Transverse colon (tissue), 4 donors: ENCODE measurements around the gene ALS2CL. TPM values are rescaled to one million over a fixed set of nuclear protein-coding genes. Genes with fewer than 3 reads are reported as not detected.

Experiments
- DNase-seq: peaks from one replicate; pipeline ENCODE4 v3.0.0-alpha.2; 2019
- H3K27ac ChIP-seq, 4 donors: fragments of 200-600 bp; sonication (generic); 2 replicates each; pipeline ENCODE4 v1.5.1; 2016 to 2018; ENCODE audit warnings: inconsistent platforms in 4 of 4
- H3K27me3 ChIP-seq: fragments of 200-600 bp; sonication (generic); 2 replicates; pipeline ENCODE4 v1.5.1; 2017; ENCODE audit warnings: inconsistent platforms
- H3K36me3 ChIP-seq, 4 donors: fragments of 200-600 bp; sonication (generic); 2 replicates each; pipeline ENCODE4 v1.5.1; 2017 to 2019; ENCODE audit warnings: inconsistent platforms in 4 of 4
- H3K4me1 ChIP-seq, 4 donors: fragments of 200-600 bp; sonication (generic); 2 replicates each; pipeline ENCODE4 v1.5.1; 2017 to 2020; ENCODE audit warnings: inconsistent platforms in 4 of 4
- H3K4me3 ChIP-seq, 4 donors: fragments of 200-600 bp; sonication (generic); 1 replicate in 1 of 4; 2 replicates in 3 of 4; pipeline versions ENCODE4 v1.5.1 to v1.6.1; 2017 to 2019; ENCODE audit warnings: inconsistent platforms in 4 of 4
- H3K9me3 ChIP-seq, 2 donors: fragments of 200-600 bp; sonication (generic); 2 replicates each; pipeline ENCODE4 v1.5.1; 2017 to 2019; ENCODE audit warnings: inconsistent platforms in 2 of 2
- EP300 ChIP-seq: sonication (generic); formaldehyde crosslinking; IDR thresholded peaks from one replicate; pipeline ENCODE4 v1.6.1; 2017; ENCODE audit warnings: antibody characterized with exemption, low read depth
- POLR2A ChIP-seq: fragments of 450-650 bp; IDR thresholded peaks from one replicate; pipeline ENCODE4 v1.6.1; 2016; ENCODE audit warnings: antibody characterized with exemption, mild to moderate bottlenecking, moderate library complexity
- POLR2AphosphoS5 ChIP-seq, 3 donors: sonication (generic); formaldehyde crosslinking; IDR thresholded peaks; one replicate each; pipeline ENCODE4 v1.6.1; 2016; ENCODE audit warnings: antibody characterized with exemption in 3 of 3
- WGBS, 2 donors: methylation state at CpG; one replicate each; pipeline ENCODE4 v1.1.5; 2018; ENCODE audit warnings: low coverage in 1 of 2; 5-methylcytosine and 5-hydroxymethylcytosine counted together
- in situ Hi-C, 4 donors: fragments of 200-750 bp; cut with MboI; loops; one replicate each; pipeline versions ENCODE4 v1.15.0 to v1.15.1; 2017; ENCODE audit warnings: low sequenced_read_pairs in 3 of 4, low pct_ligation_motif_present in 1 of 4, low pct_unique_long_range_greater_than_20kb in 1 of 4
- intact Hi-C: fragments of 100-400 bp; cut with DNase I; formaldehyde crosslinking; loops from one replicate; pipeline ENCODE4 v1.15.1; 2023; ENCODE audit warnings: low total_unique reads
- total RNA-seq, 4 donors: library from RNA; depleted of rRNA; stranded (reverse); fragments of >200 nt; gene quantifications; one replicate each; pipeline ENCODE4 v1.1.0, GENCODE V29; 2016
- TF ChIP-seq, protein P1 (sequence below), 5 experiments: fragments of 200-600 bp in 3 of 5; fragments of 450-650 bp in 2 of 5; sonication (generic) in 3 of 5; IDR thresholded peaks; 1 replicate in 2 of 5; 2 replicates in 3 of 5; pipeline ENCODE4 v1.5.1; 2016 to 2017; ENCODE audit warnings: antibody characterized with exemption in 5 of 5, inconsistent platforms in 3 of 5, mild to moderate bottlenecking in 2 of 5, moderate library complexity in 1 of 5

Gene ALS2CL
- total RNA-seq, 4 donors from 2014 or later = 67.5 to 212 (median 116) TPM

DNA sequence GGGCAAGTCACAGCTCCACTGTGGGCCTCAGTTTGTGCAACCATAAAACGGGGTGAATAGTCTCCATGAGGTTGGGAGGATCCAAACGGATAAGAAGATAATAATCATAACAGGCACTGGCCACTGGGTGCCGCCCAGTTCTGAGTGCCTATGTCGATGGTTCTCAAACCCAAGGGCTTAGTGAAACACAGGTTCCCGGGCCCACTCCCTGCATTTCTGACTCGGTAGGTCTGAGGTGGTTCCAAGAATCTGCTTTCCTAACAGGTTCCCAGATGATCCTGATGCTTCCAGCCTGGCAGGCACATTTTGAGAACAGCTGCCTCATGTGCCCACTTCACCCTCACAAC, 21.2 kb downstream of the ALS2CL start:
- no peaks in the 10 kb centered on the region for H3K4me1 ChIP-seq
- intact Hi-C loops (no loop called here), in situ Hi-C loops (no loop called here)
- no peak overlapping the region for H3K4me3 ChIP-seq
- DNase-seq = peak; percentile 4
- TF ChIP-seq POLR2AphosphoS5 (IDR thresholded peaks at IDR 0.05) (no peak), EP300 (no peak), POLR2A (no peak)
- H3K36me3 ChIP-seq = no peaks in the 10 kb centered on the region
- 86 to 94% methylated on average over 5 to 6 of the region's 6 CpGs for WGBS, 2 donors
- no peak overlapping the region for H3K27ac ChIP-seq
- no peaks in the 10 kb centered on the region for H3K27me3 ChIP-seq
- H3K9me3 ChIP-seq = no peaks in the 10 kb centered on the region

DNA sequence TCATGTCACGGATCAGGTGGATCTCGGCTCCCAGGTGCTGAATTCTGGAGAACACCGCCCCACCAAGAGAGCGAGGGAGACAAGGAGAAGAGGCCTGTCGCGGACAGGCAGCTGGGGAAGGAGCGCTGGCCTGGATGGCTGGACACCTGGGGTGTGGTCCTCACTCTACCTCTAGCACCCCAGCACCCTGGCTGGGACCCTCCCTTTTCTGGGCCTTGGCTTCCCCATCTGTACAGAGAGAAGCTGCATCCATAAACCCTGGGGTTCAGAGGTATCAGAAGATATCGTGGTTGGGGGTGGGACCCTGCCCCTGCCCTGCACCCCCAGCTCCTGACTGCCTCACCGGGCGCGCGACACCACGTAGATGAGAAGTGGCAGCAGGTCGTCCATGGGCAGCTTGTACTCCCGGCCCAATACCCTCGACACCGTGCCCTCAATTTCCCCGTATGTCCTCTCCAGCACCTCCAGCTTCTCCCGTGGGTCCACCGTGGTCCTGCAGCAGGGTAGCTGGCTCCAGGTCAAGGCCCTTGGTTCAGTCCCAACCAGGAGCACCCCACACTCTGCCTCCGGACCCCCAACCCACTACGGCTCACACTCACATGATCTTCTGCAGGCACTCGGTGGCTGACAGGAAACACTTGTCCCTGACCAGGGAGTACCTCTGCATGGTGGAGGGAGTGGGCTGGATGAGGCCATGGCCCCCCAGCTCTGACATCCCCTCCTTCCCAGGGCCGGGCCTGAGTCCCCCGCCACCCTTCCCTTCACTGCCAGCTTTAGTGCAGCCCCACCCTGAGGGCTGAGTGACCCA, 21.7 kb downstream of the ALS2CL start:
- Histone ChIP-seq H3K27ac (no peak overlapping the region), H3K4me3 (no peak overlapping the region), H3K4me1 (no peaks in the 10 kb centered on the region), H3K36me3 (no peaks in the 10 kb centered on the region), H3K9me3 (no peaks in the 10 kb centered on the region), H3K27me3 (no peaks in the 10 kb centered on the region)
- TF ChIP-seq EP300 = no peak
- TF ChIP-seq POLR2A = no peak
- TF ChIP-seq, protein P1, sequence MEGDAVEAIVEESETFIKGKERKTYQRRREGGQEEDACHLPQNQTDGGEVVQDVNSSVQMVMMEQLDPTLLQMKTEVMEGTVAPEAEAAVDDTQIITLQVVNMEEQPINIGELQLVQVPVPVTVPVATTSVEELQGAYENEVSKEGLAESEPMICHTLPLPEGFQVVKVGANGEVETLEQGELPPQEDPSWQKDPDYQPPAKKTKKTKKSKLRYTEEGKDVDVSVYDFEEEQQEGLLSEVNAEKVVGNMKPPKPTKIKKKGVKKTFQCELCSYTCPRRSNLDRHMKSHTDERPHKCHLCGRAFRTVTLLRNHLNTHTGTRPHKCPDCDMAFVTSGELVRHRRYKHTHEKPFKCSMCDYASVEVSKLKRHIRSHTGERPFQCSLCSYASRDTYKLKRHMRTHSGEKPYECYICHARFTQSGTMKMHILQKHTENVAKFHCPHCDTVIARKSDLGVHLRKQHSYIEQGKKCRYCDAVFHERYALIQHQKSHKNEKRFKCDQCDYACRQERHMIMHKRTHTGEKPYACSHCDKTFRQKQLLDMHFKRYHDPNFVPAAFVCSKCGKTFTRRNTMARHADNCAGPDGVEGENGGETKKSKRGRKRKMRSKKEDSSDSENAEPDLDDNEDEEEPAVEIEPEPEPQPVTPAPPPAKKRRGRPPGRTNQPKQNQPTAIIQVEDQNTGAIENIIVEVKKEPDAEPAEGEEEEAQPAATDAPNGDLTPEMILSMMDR (IDR thresholded peaks at IDR 0.05) = no peak
- TF ChIP-seq POLR2AphosphoS5 (IDR thresholded peaks at IDR 0.05) = no peak
- in situ Hi-C loops = no loop called here
- intact Hi-C loops = no loop called here
- WGBS, 2 donors = 90% methylated on average over 25 of the region's 25 CpGs; no CpG with 5 or more reads in 1 of the 2 donors
- DNase-seq = peak; percentile 5

DNA sequence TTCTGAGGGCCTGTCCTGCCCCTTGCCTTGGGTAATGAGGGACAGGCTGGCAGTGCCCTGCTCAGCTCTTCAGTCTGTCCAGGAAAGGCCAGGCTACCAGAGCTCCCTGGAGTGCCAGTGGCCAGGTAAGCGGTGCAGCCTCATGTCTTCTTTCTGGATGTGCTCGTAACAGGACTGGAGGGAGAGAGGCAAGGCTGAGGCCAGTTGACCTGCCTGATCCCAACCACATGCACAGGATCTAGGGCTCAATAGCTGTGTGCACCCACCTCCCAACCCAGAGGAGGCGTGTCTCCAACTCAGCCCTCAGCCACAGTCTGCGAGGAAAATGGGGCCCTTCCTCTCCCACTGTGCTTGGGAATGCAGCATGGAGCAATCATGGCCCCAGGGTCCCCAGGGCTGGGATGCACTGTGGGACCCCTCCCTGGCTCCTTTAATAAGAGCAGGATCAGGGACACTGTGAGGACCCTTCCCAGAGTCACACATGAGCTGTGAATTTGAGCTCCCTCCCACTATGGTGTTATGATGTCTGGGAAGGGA, 22.5 kb downstream of the ALS2CL start:
- no peaks in the 10 kb centered on the region for H3K4me1 ChIP-seq
- no peaks in the 10 kb centered on the region for H3K27me3 ChIP-seq
- no peaks in the 10 kb centered on the region for H3K36me3 ChIP-seq
- no peak for TF ChIP-seq POLR2A
- H3K9me3 ChIP-seq = no peaks in the 10 kb centered on the region
- in situ Hi-C loops (no loop called here), intact Hi-C loops (no loop called here)
- peak; percentile 5 for DNase-seq
- H3K4me3 ChIP-seq = no peak overlapping the region
- WGBS, 2 donors = 90% methylated on average over 4 of the region's 4 CpGs; no CpG with 5 or more reads in 1 of the 2 donors
- H3K27ac ChIP-seq = no peak overlapping the region

DNA sequence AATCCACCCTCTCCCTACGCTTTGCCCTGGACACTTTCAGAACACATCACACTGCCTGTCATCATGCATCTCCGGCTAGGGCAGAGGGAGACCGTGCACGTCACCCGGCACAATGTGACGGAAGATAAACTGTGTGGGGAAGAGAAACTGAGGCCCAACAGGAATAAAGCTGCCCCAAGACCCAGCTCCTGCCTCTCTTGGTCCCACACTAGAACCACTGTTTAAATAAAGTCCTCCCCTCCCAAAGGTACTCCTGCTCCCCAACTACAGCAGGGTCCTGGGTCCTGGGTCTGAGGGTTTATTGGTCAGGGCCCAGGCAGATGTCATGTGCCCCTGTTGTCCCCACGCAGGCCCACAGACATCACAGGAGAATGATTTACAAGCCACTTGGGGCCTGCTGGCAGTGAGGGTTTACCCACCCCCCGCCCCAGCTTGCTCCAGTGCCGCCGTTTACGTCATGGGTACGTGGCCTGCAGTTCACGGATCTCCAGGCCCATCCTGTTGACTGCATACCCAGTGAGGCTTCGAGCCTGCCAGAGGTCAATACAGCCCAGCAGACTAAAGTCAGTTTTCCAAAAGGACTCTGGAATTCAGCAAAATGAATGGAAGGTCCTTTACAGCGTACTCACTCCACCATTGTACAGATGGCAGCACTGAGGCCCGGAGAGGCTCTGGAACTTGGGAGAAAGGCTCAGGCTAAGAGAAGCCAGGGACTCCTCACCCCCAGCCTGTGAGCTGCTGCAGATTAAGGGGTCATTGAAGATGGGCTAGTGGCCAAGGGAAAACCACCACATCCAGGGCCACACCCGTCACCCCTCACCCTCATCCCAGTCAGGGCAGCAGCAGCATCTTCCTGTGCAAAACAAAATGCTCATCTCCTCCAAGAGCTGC, 23.2 kb downstream of the ALS2CL start:
- intact Hi-C loops = no loop called here
- no peak for DNase-seq
- in situ Hi-C loops = no loop called here
- no peaks in the 10 kb centered on the region for H3K27me3 ChIP-seq
- TF ChIP-seq EP300 = no peak
- TF ChIP-seq POLR2AphosphoS5 (IDR thresholded peaks at IDR 0.05) = no peak
- TF ChIP-seq POLR2A = no peak
- TF ChIP-seq, protein P1 (IDR thresholded peaks at IDR 0.05) = no peak
- no peak overlapping the region for H3K4me3 ChIP-seq
- H3K4me1 ChIP-seq = no peaks in the 10 kb centered on the region
- WGBS, 2 donors = 90% methylated on average over 17 of the region's 17 CpGs; no CpG with 5 or more reads in 1 of the 2 donors
- H3K27ac ChIP-seq = no peak overlapping the region
- no peaks in the 10 kb centered on the region for H3K9me3 ChIP-seq
- no peaks in the 10 kb centered on the region for H3K36me3 ChIP-seq
